ENCODE measurements around the gene PRKAG2.

- no peak for TF ChIP-seq POLR2A (IDR thresholded peaks at IDR 0.05)
- no peak for TF ChIP-seq CTCF (IDR thresholded peaks at IDR 0.05 in 8 of 11, conservative IDR thresholded peaks at IDR 0.05 in 3 of 11)
These were observed 287.9 kb downstream of the PRKAG2 start for GRCh38 chr7:151588982-151589381.
